ENCODE data around the gene ULBP3.

Gene ULBP3

GRCh38 chr6:150043096-150043495 lies 25.8 kb downstream of the ULBP3 start:
- no peak for TF ChIP-seq REST (IDR thresholded peaks at IDR 0.05; ENCODE audit: low read depth)

- TF ChIP-seq CREB1 (IDR thresholded peaks at IDR 0.05; ENCODE audit: low read depth) (no peak), REST (IDR thresholded peaks at IDR 0.05; ENCODE audit: low read depth) (no peak), EP300 (IDR thresholded peaks at IDR 0.05; ENCODE audit: borderline replicate concordance) (no peak), ZBTB7A (IDR thresholded peaks at IDR 0.05; ENCODE audit: low read depth) (no peak), TCF12 (IDR thresholded peaks at IDR 0.05; ENCODE audit: low read depth) (no peak)
These were observed 30.5 kb downstream of the ULBP3 start for GRCh38 chr6:150038202-150039062.

- TF ChIP-seq EP300 (IDR thresholded peaks at IDR 0.05; ENCODE audit: borderline replicate concordance) (no peak), NFIC (IDR thresholded peaks at IDR 0.05) (no peak), CREB1 (IDR thresholded peaks at IDR 0.05; ENCODE audit: low read depth) (no peak), EGR1 (IDR thresholded peaks at IDR 0.05) (no peak), TCF12 (IDR thresholded peaks at IDR 0.05; ENCODE audit: low read depth) (no peak), MAX (IDR thresholded peaks at IDR 0.05) (no peak)
These were observed 31.3 kb downstream of the ULBP3 start for GRCh38 chr6:150037526-150038201.

GRCh38 chr6:150036081-150036480 lies 32.8 kb downstream of the ULBP3 start:
- TF ChIP-seq CREB1 (IDR thresholded peaks at IDR 0.05; ENCODE audit: low read depth) (no peak), NFIC (IDR thresholded peaks at IDR 0.05) (no peak), TEAD4 (IDR thresholded peaks at IDR 0.05) (no peak), RAD21 (IDR thresholded peaks at IDR 0.05; ENCODE audit: low read depth) (no peak), EP300 (IDR thresholded peaks at IDR 0.05; ENCODE audit: borderline replicate concordance) (no peak), FOXM1 (IDR thresholded peaks at IDR 0.05; ENCODE audit: borderline replicate concordance, low read depth) (no peak)

- TF ChIP-seq CEBPB (IDR thresholded peaks at IDR 0.05), result no peak
- TF ChIP-seq TAF1 (IDR thresholded peaks at IDR 0.05; ENCODE audit: low read depth), result no peak
- TF ChIP-seq TEAD4 (IDR thresholded peaks at IDR 0.05), result no peak
- no peak for TF ChIP-seq USF1 (IDR thresholded peaks at IDR 0.05)
- TF ChIP-seq CREB1 (IDR thresholded peaks at IDR 0.05; ENCODE audit: low read depth), result no peak
- TF ChIP-seq EP300 (IDR thresholded peaks at IDR 0.05; ENCODE audit: borderline replicate concordance), result no peak
- no peak for TF ChIP-seq EGR1 (IDR thresholded peaks at IDR 0.05)
- no peak for TF ChIP-seq NFIC (IDR thresholded peaks at IDR 0.05)
- TF ChIP-seq REST (IDR thresholded peaks at IDR 0.05; ENCODE audit: low read depth), result no peak
- no peak for TF ChIP-seq ZBTB7A (IDR thresholded peaks at IDR 0.05; ENCODE audit: low read depth)
- TF ChIP-seq TCF12 (IDR thresholded peaks at IDR 0.05; ENCODE audit: low read depth), result no peak
- no peak for TF ChIP-seq RAD21 (IDR thresholded peaks at IDR 0.05; ENCODE audit: low read depth)
- no peak for TF ChIP-seq FOXM1 (IDR thresholded peaks at IDR 0.05; ENCODE audit: borderline replicate concordance, low read depth)
- no peak for TF ChIP-seq YY1 (IDR thresholded peaks at IDR 0.05; ENCODE audit: low read depth)
- no peak for TF ChIP-seq MAX (IDR thresholded peaks at IDR 0.05)
These were observed 35.6 kb downstream of the ULBP3 start for GRCh38 chr6:150033207-150033771.

All from Ishikawa (cell line).